ENCODE results near the gene VMP1.
"Not testable (repeated sequence)": the region's sequence is repeated elsewhere in the genome, so short reads cannot be mapped to it uniquely, and the experiment has no call there.

VMP1 gene

DNA sequence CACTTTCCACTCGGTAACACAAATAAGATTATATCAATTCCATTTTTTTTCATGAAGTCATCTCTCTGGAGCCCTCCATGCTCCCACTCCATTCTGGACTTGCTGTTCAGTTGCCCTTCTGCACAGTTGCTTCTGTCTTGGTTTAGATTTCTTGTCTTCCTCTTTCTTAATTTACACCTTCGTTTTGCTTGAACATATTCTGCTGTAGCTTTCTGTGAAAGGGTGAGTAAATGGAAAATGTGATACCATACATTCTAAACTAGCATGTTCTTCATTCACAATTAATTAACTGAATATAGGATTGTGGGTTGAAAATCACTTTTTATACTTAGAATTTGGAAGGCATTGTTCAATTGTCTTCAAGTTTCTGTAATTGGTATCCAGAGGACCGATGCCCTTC lies 69.6 kb downstream of the VMP1 start:
- H3K4me3 ChIP-seq (ENCODE audit: control insufficient read depth, low read depth, low read length): no peak overlapping the region
- TF ChIP-seq, protein P1, sequence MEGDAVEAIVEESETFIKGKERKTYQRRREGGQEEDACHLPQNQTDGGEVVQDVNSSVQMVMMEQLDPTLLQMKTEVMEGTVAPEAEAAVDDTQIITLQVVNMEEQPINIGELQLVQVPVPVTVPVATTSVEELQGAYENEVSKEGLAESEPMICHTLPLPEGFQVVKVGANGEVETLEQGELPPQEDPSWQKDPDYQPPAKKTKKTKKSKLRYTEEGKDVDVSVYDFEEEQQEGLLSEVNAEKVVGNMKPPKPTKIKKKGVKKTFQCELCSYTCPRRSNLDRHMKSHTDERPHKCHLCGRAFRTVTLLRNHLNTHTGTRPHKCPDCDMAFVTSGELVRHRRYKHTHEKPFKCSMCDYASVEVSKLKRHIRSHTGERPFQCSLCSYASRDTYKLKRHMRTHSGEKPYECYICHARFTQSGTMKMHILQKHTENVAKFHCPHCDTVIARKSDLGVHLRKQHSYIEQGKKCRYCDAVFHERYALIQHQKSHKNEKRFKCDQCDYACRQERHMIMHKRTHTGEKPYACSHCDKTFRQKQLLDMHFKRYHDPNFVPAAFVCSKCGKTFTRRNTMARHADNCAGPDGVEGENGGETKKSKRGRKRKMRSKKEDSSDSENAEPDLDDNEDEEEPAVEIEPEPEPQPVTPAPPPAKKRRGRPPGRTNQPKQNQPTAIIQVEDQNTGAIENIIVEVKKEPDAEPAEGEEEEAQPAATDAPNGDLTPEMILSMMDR (IDR thresholded peaks at IDR 0.05; ENCODE audit: control insufficient read depth, insufficient read depth, low read depth, low read length, missing control alignments): no peak
- DNase-seq (ENCODE audit: low read depth): no peak

DNA sequence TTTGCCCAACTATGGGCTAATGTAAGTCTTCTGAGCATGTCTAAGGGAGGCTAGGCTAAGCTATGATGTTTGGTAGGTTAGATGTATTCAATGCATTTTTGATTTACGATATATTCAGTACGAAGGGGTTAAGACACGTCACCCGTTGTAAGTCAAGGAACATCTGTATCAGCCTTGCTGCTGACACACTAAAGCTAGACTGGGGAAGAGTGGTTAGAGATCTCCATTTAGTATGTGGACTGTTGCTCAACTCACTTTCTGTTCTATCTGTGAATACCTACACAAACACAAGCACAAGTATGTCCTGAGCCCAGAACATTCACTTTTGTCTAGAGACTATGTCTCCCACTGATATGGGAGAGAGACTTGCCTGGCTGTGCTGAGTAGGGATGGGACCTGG lies 71.5 kb downstream of the VMP1 start:
- no peak overlapping the region for H3K4me3 ChIP-seq (ENCODE audit: control insufficient read depth, low read depth, low read length)
- DNase-seq (ENCODE audit: low read depth): no peak
- TF ChIP-seq, protein P1 (IDR thresholded peaks at IDR 0.05; ENCODE audit: control insufficient read depth, insufficient read depth, low read depth, low read length, missing control alignments): no peak

DNA sequence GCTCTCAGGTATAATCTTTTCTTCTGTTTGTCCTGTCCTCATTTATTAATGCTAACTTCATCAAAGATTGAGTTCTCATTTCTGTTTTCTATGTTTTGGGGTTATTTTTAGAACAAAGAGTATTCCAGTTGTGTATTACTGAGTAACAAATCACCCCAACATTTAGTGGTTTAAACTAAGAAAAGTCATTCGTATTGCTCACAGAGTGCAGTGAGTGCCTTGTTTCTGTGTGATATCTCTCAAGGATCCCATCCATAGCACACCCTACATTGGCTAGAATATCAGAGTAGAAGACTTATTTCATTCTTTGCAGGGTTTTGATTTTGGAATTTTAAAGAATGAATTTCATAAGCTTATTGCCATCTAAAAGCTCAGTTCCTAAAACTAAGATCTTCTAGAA lies 72.1 kb downstream of the VMP1 start:
- TF ChIP-seq, protein P1 (IDR thresholded peaks at IDR 0.05; ENCODE audit: control insufficient read depth, insufficient read depth, low read depth, low read length, missing control alignments): no peak
- no peak overlapping the region for H3K4me3 ChIP-seq (ENCODE audit: control insufficient read depth, low read depth, low read length)
- DNase-seq (ENCODE audit: low read depth): no peak

DNA sequence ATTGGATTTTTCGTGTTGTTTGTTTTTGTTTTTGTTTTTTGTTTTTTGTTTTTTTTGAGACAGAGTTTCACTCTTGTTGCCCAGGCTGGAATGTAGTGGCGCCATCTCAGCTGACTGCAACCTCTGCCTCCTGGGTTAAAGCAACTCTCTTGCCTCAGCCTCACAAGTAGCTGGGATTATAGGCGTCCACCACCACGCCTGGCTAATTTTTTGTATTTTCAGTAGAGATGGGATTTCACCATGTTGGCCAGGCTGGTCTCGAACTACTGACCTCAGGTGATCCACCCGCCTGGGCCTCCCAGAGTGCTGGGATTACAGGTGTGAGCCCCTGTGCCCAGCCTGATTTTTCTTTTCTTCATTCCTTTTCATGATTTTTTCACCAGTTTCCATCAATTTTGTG lies 73.1 kb downstream of the VMP1 start:
- not testable (repeated sequence) for H3K4me3 ChIP-seq (ENCODE audit: control insufficient read depth, low read depth, low read length)

DNA sequence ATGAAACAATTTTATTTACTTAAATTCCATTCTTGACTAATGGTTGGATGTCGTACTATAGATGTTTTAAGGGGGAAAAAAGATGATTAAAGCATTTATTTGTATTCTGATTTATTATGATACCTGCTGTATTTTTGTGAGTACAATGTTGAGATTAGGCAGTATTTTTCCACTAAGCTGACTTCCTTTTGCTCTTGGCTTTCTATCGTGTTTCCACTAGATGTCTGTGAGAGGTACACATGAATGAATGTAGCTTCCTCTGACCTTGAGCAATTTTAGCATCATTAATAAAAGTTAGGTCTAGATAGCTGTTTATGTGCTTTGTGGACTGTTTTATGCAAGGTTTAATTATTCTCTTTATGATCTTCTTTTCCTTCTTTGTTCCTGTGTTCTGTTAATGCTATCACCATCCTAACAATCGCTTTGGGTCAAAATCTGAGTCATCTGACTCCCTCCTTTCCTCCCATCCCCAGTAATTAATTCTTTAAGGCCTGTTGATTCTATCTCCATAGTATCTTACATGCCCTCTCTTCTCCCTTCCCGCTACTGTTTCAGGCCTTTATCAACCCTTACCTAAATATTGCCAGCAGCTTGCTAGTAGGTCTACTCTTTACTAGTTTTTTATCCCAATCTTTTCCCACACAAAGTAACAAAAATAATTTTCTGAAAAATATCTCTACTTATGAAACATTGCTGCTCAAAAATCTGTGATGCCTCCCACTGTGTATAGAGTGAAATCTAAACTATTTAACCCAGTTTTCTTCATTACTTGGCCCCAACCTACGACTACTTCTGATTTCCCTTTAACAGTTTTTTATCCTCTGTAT lies 76.0 kb downstream of the VMP1 start:
- TF ChIP-seq, protein P1 (IDR thresholded peaks at IDR 0.05; ENCODE audit: control insufficient read depth, insufficient read depth, low read depth, low read length, missing control alignments): no peak
- no peak overlapping the region for H3K4me3 ChIP-seq (ENCODE audit: control insufficient read depth, low read depth, low read length)
- no peak for DNase-seq (ENCODE audit: low read depth)

More for the DNA sequence above, 73.1 kb downstream of the VMP1 start:
- DNase-seq (ENCODE audit: low read depth): not testable (repeated sequence)

DNA sequence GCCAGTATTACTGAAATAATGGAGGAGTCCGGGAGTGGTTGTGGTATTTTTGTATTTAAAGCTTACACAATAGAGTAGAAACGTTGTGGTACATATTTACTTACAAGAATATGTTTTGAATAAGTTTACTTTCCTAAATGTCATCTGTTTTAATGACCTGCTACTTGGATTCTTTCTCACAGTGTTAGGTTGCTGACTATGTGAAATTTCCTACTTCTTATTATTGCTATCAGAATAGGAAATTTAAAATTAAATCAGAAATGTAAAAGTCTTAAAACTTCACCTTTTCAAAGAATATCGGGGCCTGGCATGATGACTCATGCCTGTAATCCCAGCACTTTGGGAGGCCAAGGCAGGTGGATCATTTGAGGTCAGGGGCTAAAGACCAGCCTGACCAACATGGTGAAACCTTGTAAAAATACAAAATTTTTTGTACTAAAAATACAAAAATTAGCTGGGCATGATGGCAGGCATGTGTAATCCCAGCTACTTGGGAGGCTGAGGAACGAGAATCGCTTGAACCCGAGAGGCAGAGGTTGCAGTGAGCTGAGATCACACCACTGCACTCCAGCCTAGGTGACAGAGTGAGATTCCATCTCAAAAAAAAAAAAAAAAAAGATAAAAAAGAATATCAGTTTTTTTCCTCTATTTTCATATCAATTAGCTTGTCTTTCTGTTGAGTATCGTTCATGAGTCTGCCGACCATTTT lies 77.8 kb downstream of the VMP1 start:
- no peak for DNase-seq (ENCODE audit: low read depth)
- H3K4me3 ChIP-seq (ENCODE audit: control insufficient read depth, low read depth, low read length): no peak overlapping the region
- TF ChIP-seq, protein P1 (IDR thresholded peaks at IDR 0.05; ENCODE audit: control insufficient read depth, insufficient read depth, low read depth, low read length, missing control alignments): no peak

DNA sequence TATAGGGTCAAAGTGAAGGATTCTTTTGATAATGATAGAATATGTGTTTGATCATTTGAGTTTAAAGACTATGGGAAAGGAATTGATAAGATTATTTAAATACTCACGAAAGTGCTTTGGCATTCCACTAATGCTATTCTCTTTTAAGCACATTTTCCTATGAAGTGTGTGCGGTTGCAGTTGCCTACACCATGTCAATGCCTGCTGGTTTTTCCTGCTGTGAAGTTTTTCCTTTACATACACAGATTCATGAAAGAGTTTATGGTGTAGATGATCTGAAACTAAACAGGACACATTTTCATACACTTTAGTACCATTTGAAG lies 78.7 kb downstream of the VMP1 start:
- TF ChIP-seq, protein P1 (IDR thresholded peaks at IDR 0.05; ENCODE audit: control insufficient read depth, insufficient read depth, low read depth, low read length, missing control alignments): no peak
- DNase-seq (ENCODE audit: low read depth): no peak
- H3K4me3 ChIP-seq (ENCODE audit: control insufficient read depth, low read depth, low read length): no peak overlapping the region

All from AG09309 (cell line).